HepG2 (cell line): ENCODE results near the gene NOTCH3. TPM values are rescaled to one million over a fixed set of nuclear protein-coding genes. Genes with fewer than 3 reads are reported as not detected.

ENCODE experiments used
- ATAC-seq: fragments of 200-7000 bp; cut with Tn5 transposase; 3 replicates; pipeline ENCODE4 v1.9.1; 2020; ENCODE audit warnings: mild to moderate bottlenecking, moderate library complexity
- BruUV-seq: library from RNA; stranded (reverse); fragments of 400-500 nt; replicated peaks from 2 replicates; lab custom pipeline; 2021; lab: Mats Ljungman, UMichigan
- CTCF ChIA-PET: fragments of 300-600 bp; formaldehyde crosslinking; extraction: SDS; loops from one replicate; lab custom pipeline; 2021; ENCODE audit warnings: low total read pairs, inconsistent platforms, low intra/inter-chr PET ratio; lab: Yijun Ruan, JAX
- POLR2A ChIA-PET: fragments of 350-600 bp; sonication (Branson Sonifier 250); formaldehyde crosslinking; loops from one replicate; lab custom pipeline; 2020; ENCODE audit warnings: antibody characterized with exemption, inconsistent platforms; lab: Yijun Ruan, JAX
- DNase-seq: peaks from one replicate; pipeline ENCODE4 v3.0.0-alpha.2; 2015; ENCODE audit warnings: low spot score
- FAIRE-seq: peaks from 3 replicates; lab custom pipeline; 2011; peaks lifted over from hg19 to GRCh38; lab: Jason Lieb, UNC
- H2AFZ ChIP-seq: one replicate; pipeline ENCODE4 v1.6.1; 2011; ENCODE audit warnings: low read length, inconsistent platforms
- H3K27ac ChIP-seq: fragments of 300-600 bp; 3 replicates; pipeline ENCODE4 v1.8.0; 2011; ENCODE audit warnings: mixed run types, mild to moderate bottlenecking, mixed read lengths, low read length, inconsistent platforms; ENCODE audit not compliant: insufficient read depth; ENCODE audit errors: extremely low read length
- H3K27me3 ChIP-seq, 2 experiments: fragments of 200-600 bp in 1 of 2; 2 replicates in 1 of 2; 3 replicates in 1 of 2; pipeline versions ENCODE4 v1.6.0 to v1.8.0; 2011; ENCODE audit warnings: low read length in 2 of 2, mild to moderate bottlenecking in 2 of 2, moderate library complexity in 2 of 2, inconsistent platforms in 1 of 2; ENCODE audit not compliant: insufficient read depth in 2 of 2, control insufficient read depth in 1 of 2
- H3K36me3 ChIP-seq, 2 experiments: fragments of 200-600 bp in 1 of 2; replicated peaks in 1 of 2; 2 replicates in 1 of 2; 3 replicates in 1 of 2; pipeline versions ENCODE4 v1.5.1 to v1.8.0; 2011; ENCODE audit warnings: low read length in 2 of 2, inconsistent platforms in 1 of 2; ENCODE audit not compliant: insufficient read depth in 2 of 2, control insufficient read depth in 1 of 2
- H3K4me1 ChIP-seq: 2 replicates; pipeline ENCODE4 v1.5.1; 2012; ENCODE audit warnings: low read length, inconsistent platforms; ENCODE audit not compliant: insufficient read depth
- H3K4me2 ChIP-seq: 2 replicates; pipeline ENCODE4 v1.6.0; 2011; ENCODE audit warnings: low read depth, low read length, inconsistent platforms
- H3K4me3 ChIP-seq, 3 experiments: fragments of 200-600 bp in 1 of 3; sonication (generic), shearing (Covaris generic) in 1 of 3; replicated peaks in 1 of 3; 2 replicates each; pipeline ENCODE4 v1.5.1; 2011 to 2016; ENCODE audit warnings: low read length in 3 of 3, inconsistent platforms in 2 of 3, low read depth in 2 of 3, mild to moderate bottlenecking in 2 of 3, control low read depth in 1 of 3, mixed read lengths in 1 of 3; ENCODE audit not compliant: insufficient read depth in 1 of 3
- H3K79me2 ChIP-seq: one replicate; pipeline ENCODE4 v1.6.1; 2011; ENCODE audit warnings: low read length, inconsistent platforms; ENCODE audit not compliant: insufficient read depth
- H3K9ac ChIP-seq: 2 replicates; pipeline ENCODE4 v1.6.0; 2011; ENCODE audit warnings: mild to moderate bottlenecking, low read depth, low read length, inconsistent platforms; ENCODE audit not compliant: insufficient read depth
- H3K9me3 ChIP-seq: 2 replicates; pipeline ENCODE4 v1.5.1; 2012; ENCODE audit warnings: mild to moderate bottlenecking, low read length
- H4K20me1 ChIP-seq: 2 replicates; pipeline ENCODE4 v1.6.0; 2011; ENCODE audit warnings: inconsistent platforms, mild to moderate bottlenecking, low read length, moderate library complexity; ENCODE audit not compliant: insufficient read depth
- AGO2 ChIP-seq: fragments of 200-400 bp; formaldehyde crosslinking; optimal IDR thresholded peaks from 2 replicates; pipeline ENCODE3; 2017; ENCODE audit warnings: mild to moderate bottlenecking, low read depth, low read length, moderate library complexity
- ARNTL ChIP-seq: sonication (generic); formaldehyde crosslinking; IDR thresholded peaks from 2 replicates; pipeline ENCODE4 v1.4.0; 2020; ENCODE audit warnings: mild to moderate bottlenecking, missing genetic modification reagents
- ATRX ChIP-seq: sonication (generic); formaldehyde crosslinking; IDR thresholded peaks from 2 replicates; pipeline ENCODE4 v1.4.0; 2020; ENCODE audit warnings: missing genetic modification reagents, borderline replicate concordance
- CEBPG ChIP-seq: IDR thresholded peaks from 2 replicates; pipeline ENCODE4 v1.6.1; 2016
- RBM22 ChIP-seq: fragments of 200-400 bp; formaldehyde crosslinking; optimal IDR thresholded peaks from 2 replicates; pipeline ENCODE3; 2017; ENCODE audit warnings: mild to moderate bottlenecking, low read length, moderate library complexity
- SALL1 ChIP-seq: sonication (generic); formaldehyde crosslinking; IDR thresholded peaks from 2 replicates; pipeline ENCODE4 v1.8.0; 2022; ENCODE audit warnings: mild to moderate bottlenecking, missing genetic modification reagents
- SAP130 ChIP-seq: IDR thresholded peaks from 2 replicates; pipeline ENCODE4 v1.6.1; 2016; ENCODE audit warnings: low read depth
- WIZ ChIP-seq: sonication (generic); formaldehyde crosslinking; IDR thresholded peaks from 2 replicates; pipeline ENCODE4 v1.5.1; 2020; ENCODE audit warnings: mild to moderate bottlenecking, missing genetic modification reagents
- ZBTB8A ChIP-seq: sonication (generic); formaldehyde crosslinking; IDR thresholded peaks from 2 replicates; pipeline ENCODE4 v1.4.0; 2020; ENCODE audit warnings: mild to moderate bottlenecking, low read depth, missing genetic modification reagents, borderline replicate concordance
- ZFP1 ChIP-seq: IDR thresholded peaks from 2 replicates; pipeline ENCODE4 v1.6.1; 2016
- ZNF256 ChIP-seq: sonication (generic); formaldehyde crosslinking; conservative IDR thresholded peaks from 2 replicates; pipeline ENCODE4 v1.4.0; 2020; ENCODE audit warnings: missing genetic modification reagents
- ZNF280B ChIP-seq: sonication (generic); formaldehyde crosslinking; IDR thresholded peaks from 2 replicates; pipeline ENCODE4 v1.5.0; 2020; ENCODE audit warnings: missing genetic modification reagents, mild to moderate bottlenecking, borderline replicate concordance
- ZNF331 ChIP-seq: sonication (generic); formaldehyde crosslinking; IDR thresholded peaks from 2 replicates; pipeline ENCODE4 v1.4.0; 2020; ENCODE audit warnings: missing genetic modification reagents
- ZNF343 ChIP-seq: sonication (generic); formaldehyde crosslinking; IDR thresholded peaks from 2 replicates; pipeline ENCODE4 v1.4.0; 2020; ENCODE audit warnings: mild to moderate bottlenecking, missing genetic modification reagents
- WGBS: methylation state at CpG from one replicate; pipeline ENCODE4 v1.1.6; 2017; ENCODE audit warnings: low lambda C conversion rate; 5-methylcytosine and 5-hydroxymethylcytosine counted together
- in situ Hi-C: cut with HindIII; loops from 2 replicates; pipeline ENCODE4 v1.10.0; 2017; ENCODE audit warnings: low pct_unique_long_range_greater_than_20kb; ENCODE audit not compliant: extremely low pct_ligation_motif_present
- intact Hi-C: fragments of 100-400 bp; cut with micrococcal nuclease; formaldehyde crosslinking; loops from one replicate; pipeline ENCODE4 v1.10.0; 2022; ENCODE audit not compliant: unreplicated experiment
- polyA plus RNA-seq, 8 experiments: library from polyadenylated mRNA; depleted of rRNA in 3 of 8; stranded (reverse) in 7 of 8; unstranded in 1 of 8; fragments of >200 nt; fragmentation: Illumina TruSeq in 4 of 8; extraction: Trizol in 4 of 8; gene quantifications; 2 replicates each; pipeline versions ENCODE4 v1.2.1 to v1.2.3, GENCODE V29; 2011 to 2016; ENCODE audit warnings: low read depth in 4 of 8, missing spikeins in 1 of 8, mixed read lengths in 1 of 8; ENCODE audit not compliant: insufficient read depth in 1 of 8
- total RNA-seq, 5 experiments: library from RNA; depleted of rRNA; stranded (reverse); fragments of >200 nt; fragmentation: Illumina TruSeq; extraction: Trizol; gene quantifications; 2 replicates each; pipeline ENCODE4 v1.2.3, GENCODE V29; 2016; ENCODE audit warnings: low read depth in 1 of 5
- TF ChIP-seq, protein P1 (sequence below): IDR thresholded peaks from 2 replicates; pipeline ENCODE4 v1.6.1; 2016; ENCODE audit warnings: missing genetic modification reagents, missing compliant biosample characterization

NOTCH3 gene
- total and polyA plus RNA-seq, 2 of the 13 experiments (the other 11 are each of a cell fraction or from before 2014, with no cell fraction given) = 0.09 to 0.28 TPM

GRCh38 chr19:15247107-15248014 is 46.6 kb upstream of the NOTCH3 start (continued):
- TF ChIP-seq CEBPG (CRISPR knock-in tag) (no peak), ARNTL (CRISPR knock-in tag) (no peak), ZNF280B (CRISPR knock-in tag) (no peak), WIZ (CRISPR knock-in tag) (no peak), SAP130 (CRISPR knock-in tag) (peak; percentile 38; the same call in 1 of the 2 replicates), SALL1 (peak; percentile 47; the same call in 1 of the 2 replicates), ZNF331 (peak; percentile 44; the same call in 1 of the 2 replicates), ZFP1 (CRISPR knock-in tag) (no peak), ZBTB8A (CRISPR knock-in tag) (no peak), ZNF256 (no peak), ATRX (CRISPR knock-in tag) (no peak)
- TF ChIP-seq, protein P1, sequence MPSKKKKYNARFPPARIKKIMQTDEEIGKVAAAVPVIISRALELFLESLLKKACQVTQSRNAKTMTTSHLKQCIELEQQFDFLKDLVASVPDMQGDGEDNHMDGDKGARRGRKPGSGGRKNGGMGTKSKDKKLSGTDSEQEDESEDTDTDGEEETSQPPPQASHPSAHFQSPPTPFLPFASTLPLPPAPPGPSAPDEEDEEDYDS (CRISPR knock-in tag) = no peak
- TF ChIP-seq, all 625 proteins: peak for 34

DNA sequence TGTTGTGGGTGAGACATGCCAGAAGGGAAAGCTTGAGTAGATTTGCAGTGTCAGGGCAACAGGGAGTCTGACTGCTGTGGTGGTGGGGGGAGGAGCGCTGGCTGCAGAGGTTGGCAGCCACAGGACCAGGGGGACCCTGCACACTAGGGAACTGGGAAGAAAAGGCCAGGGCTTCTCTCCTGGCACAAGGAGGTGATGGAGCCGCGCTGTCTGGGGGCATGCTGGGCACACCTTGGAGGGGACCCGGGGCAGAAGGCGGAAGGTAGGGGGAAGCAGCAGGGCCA is 45.3 kb upstream of the NOTCH3 start:
- Histone ChIP-seq H3K9ac (no peak overlapping the region), H3K4me1 (peaks cover 40% of the 10 kb centered on the region), H3K27ac (no peak overlapping the region), H3K4me3 (no peak overlapping the region), H3K4me2 (no peak overlapping the region), H2AFZ (no peak overlapping the region), H3K36me3 (peaks cover 41 to 82% of the 10 kb centered on the region in 2 experiments), H3K79me2 (no peaks in the 10 kb centered on the region), H3K27me3 (no peaks in the 10 kb centered on the region), H3K9me3 (no peaks in the 10 kb centered on the region), H4K20me1 (peaks cover 35% of the 10 kb centered on the region; the same call in 1 of the 2 replicates)
- ATAC-seq (no peak), FAIRE-seq (no peak), DNase-seq (no peak)
- BruUV-seq = no TSS peak
- CTCF ChIA-PET = no interaction called here
- intact Hi-C loops = loop anchor here (5.0 kb wide), 1 partner anchor 69 kb away; no protein-coding TSS in a partner anchor
- TF ChIP-seq AGO2 = peak; percentile 24
- no peak for TF ChIP-seq ZNF343
- peak; percentile 16 for TF ChIP-seq RBM22
- WGBS = 97% methylated on average over 5 of the region's 5 CpGs
- POLR2A ChIA-PET = no interaction called here
- in situ Hi-C loops = no loop called here
